Measurements from ENCODE around the gene CT55.

DNA sequence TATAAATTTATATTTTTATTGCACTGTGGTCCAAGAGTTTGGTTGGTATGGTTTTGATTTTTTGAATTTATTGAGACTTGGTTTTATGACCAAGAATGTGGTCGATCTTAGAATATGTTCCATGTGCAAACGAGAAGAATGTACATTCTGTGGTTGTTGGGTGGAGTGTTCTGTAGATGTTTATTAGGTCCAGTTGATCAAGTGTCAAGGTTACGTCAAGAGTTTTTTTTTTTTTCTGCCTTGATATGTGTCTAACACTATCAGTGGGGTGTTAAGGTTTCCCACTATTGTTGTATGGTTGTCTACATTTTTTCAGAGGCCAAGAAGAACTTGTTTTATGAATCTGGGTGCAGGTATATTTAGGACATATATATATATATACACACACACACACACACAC is 61.6 kb downstream of the CT55 start:
- TF ChIP-seq, protein P1, sequence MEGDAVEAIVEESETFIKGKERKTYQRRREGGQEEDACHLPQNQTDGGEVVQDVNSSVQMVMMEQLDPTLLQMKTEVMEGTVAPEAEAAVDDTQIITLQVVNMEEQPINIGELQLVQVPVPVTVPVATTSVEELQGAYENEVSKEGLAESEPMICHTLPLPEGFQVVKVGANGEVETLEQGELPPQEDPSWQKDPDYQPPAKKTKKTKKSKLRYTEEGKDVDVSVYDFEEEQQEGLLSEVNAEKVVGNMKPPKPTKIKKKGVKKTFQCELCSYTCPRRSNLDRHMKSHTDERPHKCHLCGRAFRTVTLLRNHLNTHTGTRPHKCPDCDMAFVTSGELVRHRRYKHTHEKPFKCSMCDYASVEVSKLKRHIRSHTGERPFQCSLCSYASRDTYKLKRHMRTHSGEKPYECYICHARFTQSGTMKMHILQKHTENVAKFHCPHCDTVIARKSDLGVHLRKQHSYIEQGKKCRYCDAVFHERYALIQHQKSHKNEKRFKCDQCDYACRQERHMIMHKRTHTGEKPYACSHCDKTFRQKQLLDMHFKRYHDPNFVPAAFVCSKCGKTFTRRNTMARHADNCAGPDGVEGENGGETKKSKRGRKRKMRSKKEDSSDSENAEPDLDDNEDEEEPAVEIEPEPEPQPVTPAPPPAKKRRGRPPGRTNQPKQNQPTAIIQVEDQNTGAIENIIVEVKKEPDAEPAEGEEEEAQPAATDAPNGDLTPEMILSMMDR (IDR thresholded peaks at IDR 0.05; ENCODE audit: poor library complexity, severe bottlenecking) = no peak
- TF ChIP-seq, protein P2, sequence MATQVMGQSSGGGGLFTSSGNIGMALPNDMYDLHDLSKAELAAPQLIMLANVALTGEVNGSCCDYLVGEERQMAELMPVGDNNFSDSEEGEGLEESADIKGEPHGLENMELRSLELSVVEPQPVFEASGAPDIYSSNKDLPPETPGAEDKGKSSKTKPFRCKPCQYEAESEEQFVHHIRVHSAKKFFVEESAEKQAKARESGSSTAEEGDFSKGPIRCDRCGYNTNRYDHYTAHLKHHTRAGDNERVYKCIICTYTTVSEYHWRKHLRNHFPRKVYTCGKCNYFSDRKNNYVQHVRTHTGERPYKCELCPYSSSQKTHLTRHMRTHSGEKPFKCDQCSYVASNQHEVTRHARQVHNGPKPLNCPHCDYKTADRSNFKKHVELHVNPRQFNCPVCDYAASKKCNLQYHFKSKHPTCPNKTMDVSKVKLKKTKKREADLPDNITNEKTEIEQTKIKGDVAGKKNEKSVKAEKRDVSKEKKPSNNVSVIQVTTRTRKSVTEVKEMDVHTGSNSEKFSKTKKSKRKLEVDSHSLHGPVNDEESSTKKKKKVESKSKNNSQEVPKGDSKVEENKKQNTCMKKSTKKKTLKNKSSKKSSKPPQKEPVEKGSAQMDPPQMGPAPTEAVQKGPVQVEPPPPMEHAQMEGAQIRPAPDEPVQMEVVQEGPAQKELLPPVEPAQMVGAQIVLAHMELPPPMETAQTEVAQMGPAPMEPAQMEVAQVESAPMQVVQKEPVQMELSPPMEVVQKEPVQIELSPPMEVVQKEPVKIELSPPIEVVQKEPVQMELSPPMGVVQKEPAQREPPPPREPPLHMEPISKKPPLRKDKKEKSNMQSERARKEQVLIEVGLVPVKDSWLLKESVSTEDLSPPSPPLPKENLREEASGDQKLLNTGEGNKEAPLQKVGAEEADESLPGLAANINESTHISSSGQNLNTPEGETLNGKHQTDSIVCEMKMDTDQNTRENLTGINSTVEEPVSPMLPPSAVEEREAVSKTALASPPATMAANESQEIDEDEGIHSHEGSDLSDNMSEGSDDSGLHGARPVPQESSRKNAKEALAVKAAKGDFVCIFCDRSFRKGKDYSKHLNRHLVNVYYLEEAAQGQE (IDR thresholded peaks at IDR 0.05; ENCODE audit: borderline replicate concordance) = no peak
- TF ChIP-seq SMC3 (conservative IDR thresholded peaks at IDR 0.05; ENCODE audit: poor library complexity) (no peak), EP300 (conservative IDR thresholded peaks at IDR 0.05; ENCODE audit: poor library complexity, severe bottlenecking) (no peak), EZH2 (IDR thresholded peaks at IDR 0.05; ENCODE audit: borderline replicate concordance, insufficient read depth, low read length, poor library complexity, severe bottlenecking) (no peak), TAF1 (IDR thresholded peaks at IDR 0.05; ENCODE audit: low read depth) (no peak), POLR2AphosphoS5 (IDR thresholded peaks at IDR 0.05) (no peak)

Data from neural cell (in vitro differentiated cells).